GM19324 (cell line): ENCODE measurements around the gene FOXA3.

Source experiments
- ATAC-seq: cut with Tn5 transposase; IDR thresholded peaks from one replicate; pipeline ENCODE4 v1.9.1; 2021; ENCODE audit warnings: mild to moderate bottlenecking, moderate library complexity; ENCODE audit not compliant: unreplicated experiment, low FRiP score

Gene FOXA3

DNA sequence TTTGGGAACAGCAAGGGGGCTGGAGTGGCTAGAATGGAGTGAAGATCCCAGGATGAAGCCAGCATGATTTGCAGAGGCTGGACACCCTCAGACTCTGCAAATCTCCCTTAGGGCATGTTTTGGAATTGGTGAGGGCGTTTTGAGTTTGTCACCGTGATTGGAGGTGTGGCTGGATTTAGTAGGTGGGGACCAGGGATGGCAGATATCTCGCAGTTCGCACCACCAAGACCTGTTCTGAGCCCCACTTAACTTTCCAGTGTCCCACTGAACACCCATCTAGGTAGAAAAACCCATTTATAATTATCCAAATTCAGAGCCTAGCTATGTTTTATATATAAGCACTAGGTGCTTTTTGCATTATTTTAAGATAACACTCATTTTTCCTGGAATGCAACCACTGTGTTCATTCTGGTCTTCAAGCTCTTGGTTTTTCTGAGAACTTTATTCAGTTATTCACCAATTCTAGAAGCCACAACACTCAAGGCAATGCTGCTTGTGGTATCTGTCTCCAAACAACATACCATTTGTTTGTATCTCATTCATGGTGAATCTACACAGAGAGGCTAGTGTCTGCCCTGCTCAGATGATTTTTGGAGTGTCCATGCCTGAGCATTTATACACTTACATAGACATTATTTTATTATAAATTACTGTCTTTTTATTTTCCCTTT is 53.4 kb downstream of the FOXA3 start:
- ATAC-seq: no peak

DNA sequence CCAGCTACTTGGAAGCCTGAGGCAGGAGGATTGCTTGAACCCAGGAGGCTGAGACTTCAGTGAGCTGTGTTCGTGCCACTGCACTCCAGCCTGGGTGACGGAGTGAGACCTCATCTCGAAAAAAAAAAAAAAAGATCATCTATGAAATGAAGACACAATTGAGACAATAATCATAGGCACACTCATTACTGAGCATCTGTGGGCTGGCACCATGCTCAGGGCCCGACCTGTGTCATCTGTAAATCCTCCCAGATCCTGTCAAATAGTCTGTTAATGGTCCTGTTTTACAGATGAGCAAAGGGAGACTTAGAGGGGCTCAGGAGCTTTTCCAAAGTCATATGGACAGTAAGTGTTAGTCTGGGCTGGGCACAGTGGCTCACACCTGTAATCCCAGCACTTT is 54.6 kb downstream of the FOXA3 start:
- no peak for ATAC-seq

DNA sequence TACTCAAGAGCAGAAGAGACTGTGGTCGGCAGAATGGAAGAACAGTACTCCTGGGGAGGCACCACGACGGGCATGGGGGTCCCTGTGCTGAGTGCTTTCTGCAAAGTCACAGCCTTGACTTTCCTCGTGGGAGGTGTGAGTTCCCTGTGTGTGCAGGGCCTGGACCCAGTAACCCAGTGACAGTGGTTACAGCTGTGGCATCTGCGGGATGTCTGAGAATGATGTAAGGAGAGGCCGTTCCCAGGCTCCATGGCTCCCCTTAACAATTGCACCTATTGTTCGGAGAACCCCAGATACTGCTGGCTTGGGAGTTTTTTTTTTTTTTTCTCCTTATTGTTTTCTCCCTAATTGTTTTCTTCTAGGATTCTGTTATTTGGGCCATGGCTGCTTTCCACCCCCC is 55.6 kb downstream of the FOXA3 start:
- no peak for ATAC-seq

DNA sequence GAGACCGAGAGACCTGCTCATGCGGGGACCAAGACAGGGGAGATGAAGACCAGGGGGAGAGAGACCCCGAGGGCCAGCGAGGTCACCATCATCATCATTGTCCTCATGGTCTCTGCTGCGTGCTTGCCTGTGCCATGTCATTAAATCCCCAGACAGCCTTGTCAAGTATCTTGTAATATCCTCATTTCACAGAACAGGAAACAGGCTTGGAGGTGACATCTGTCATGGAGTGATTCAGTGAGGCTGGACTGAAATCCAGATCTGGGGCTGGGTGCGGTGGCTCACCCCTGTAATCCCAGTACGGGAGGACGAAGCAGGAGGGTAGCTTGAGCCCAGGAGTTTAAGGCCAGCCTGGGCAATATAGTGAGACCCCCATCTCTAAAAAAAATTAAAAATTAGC is 56.3 kb downstream of the FOXA3 start:
- ATAC-seq: no peak

DNA sequence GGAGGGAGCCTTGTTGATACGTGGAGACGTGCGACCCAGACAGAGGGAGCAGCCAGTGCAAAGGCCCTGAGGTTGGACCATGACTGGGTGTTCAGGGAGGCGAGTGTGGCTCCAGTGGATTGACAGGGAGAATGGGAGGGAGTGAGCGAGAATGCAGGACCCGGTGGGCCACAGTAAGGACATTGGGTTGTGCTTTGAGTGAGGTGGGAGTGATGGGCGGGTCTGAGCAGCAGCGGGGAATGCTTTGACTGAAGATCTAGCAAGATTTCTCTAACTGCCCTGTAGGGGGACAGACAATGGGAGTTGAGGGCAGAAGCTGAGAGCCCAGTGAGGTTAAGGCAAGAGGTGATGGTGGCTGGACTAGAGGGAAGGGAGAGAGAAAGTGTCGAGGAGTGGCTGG is 58.2 kb downstream of the FOXA3 start:
- ATAC-seq: no peak
